K562 (cell line): ENCODE measurements around the gene DDR1. TPM values are rescaled to one million over a fixed set of nuclear protein-coding genes. Genes with fewer than 3 reads are reported as not detected.

Experiments used
- ADNP ChIP-seq: fragments of 200-800 bp; sonication (Bioruptor generic); IDR thresholded peaks from 2 replicates; pipeline ENCODE4 v1.6.1; 2016; ENCODE audit warnings: missing genetic modification characterization, missing compliant biosample characterization
- BRF1 ChIP-seq: IDR thresholded peaks from 3 replicates; pipeline ENCODE4 v1.6.1; 2011; ENCODE audit warnings: borderline replicate concordance, mild to moderate bottlenecking; ENCODE audit not compliant: insufficient read length; ENCODE audit errors: extremely low read depth
- CBX1 ChIP-seq: sonication (generic); IDR thresholded peaks from 2 replicates; pipeline ENCODE4 v1.6.1; 2016; ENCODE audit warnings: antibody characterized with exemption, low read depth, mild to moderate bottlenecking
- CCNT2 ChIP-seq: IDR thresholded peaks from 2 replicates; pipeline ENCODE4 v1.6.1; 2011; ENCODE audit warnings: borderline replicate concordance, low read depth, mild to moderate bottlenecking, moderate library complexity, mixed read lengths, low read length; ENCODE audit not compliant: insufficient read length; ENCODE audit errors: extremely low read depth
- ELF2 ChIP-seq: fragments of 250-450 bp; sonication (Bioruptor Pico); IDR thresholded peaks from 2 replicates; pipeline ENCODE4 v1.5.0; 2021; ENCODE audit warnings: mild to moderate bottlenecking
- EP400 ChIP-seq: fragments of 450-650 bp; IDR thresholded peaks from 2 replicates; pipeline ENCODE4 v1.6.1; 2017; ENCODE audit warnings: antibody characterized with exemption, mild to moderate bottlenecking, moderate library complexity
- GATA2 ChIP-seq: sonication (generic); formaldehyde crosslinking; IDR thresholded peaks from 2 replicates; pipeline ENCODE4 v1.4.0; 2020; ENCODE audit warnings: mild to moderate bottlenecking, missing genetic modification reagents
- HES1 ChIP-seq: fragments of 450-650 bp; IDR thresholded peaks from 2 replicates; pipeline ENCODE4 v1.6.1; 2016; ENCODE audit warnings: low read depth, mild to moderate bottlenecking, moderate library complexity
- MEF2D ChIP-seq: conservative IDR thresholded peaks from 2 replicates; pipeline ENCODE4 v1.6.1; 2016; ENCODE audit warnings: low read depth, missing genetic modification characterization, missing compliant biosample characterization
- MTA1 ChIP-seq: fragments of 450-650 bp; IDR thresholded peaks from 2 replicates; pipeline ENCODE4 v1.6.1; 2017; ENCODE audit warnings: borderline replicate concordance
- NR1H2 ChIP-seq: sonication (generic); formaldehyde crosslinking; IDR thresholded peaks from 2 replicates; pipeline ENCODE4 v1.4.0; 2020; ENCODE audit warnings: mild to moderate bottlenecking, missing genetic modification reagents
- RBM39 ChIP-seq: fragments of 200-400 bp; formaldehyde crosslinking; optimal IDR thresholded peaks from 2 replicates; pipeline ENCODE3; 2018; ENCODE audit warnings: low read depth, low read length
- RHOXF2B ChIP-seq: fragments of 250-450 bp; sonication (Bioruptor Pico); conservative IDR thresholded peaks from 2 replicates; pipeline ENCODE4 v1.5.1; 2021
- SIRT6 ChIP-seq: IDR thresholded peaks from one replicate; pipeline ENCODE4 v1.6.1; 2012; ENCODE audit warnings: low read depth, mild to moderate bottlenecking, control low read depth, inconsistent platforms, low read length, moderate library complexity
- SMAD1 ChIP-seq: fragments of 150-350 bp; IDR thresholded peaks from 2 replicates; pipeline ENCODE4 v1.6.1; 2014; ENCODE audit warnings: low read length, low read depth; ENCODE audit not compliant: partially characterized antibody
- SREBF1 ChIP-seq: fragments of 150-350 bp; IDR thresholded peaks from 2 replicates; pipeline ENCODE4 v1.6.1; 2014; ENCODE audit warnings: antibody characterized with exemption, low read depth, low read length, borderline replicate concordance
- TAF7 ChIP-seq: fragments of 450-650 bp; IDR thresholded peaks from 2 replicates; pipeline ENCODE4 v1.6.1; 2016; ENCODE audit warnings: missing genetic modification characterization, missing compliant biosample characterization
- TAF9B ChIP-seq: fragments of 450-650 bp; IDR thresholded peaks from 2 replicates; pipeline ENCODE4 v1.6.1; 2018; ENCODE audit warnings: mild to moderate bottlenecking; ENCODE audit not compliant: partially characterized antibody
- TCF15 ChIP-seq: fragments of 250-450 bp; sonication (Bioruptor Pico); IDR thresholded peaks from 2 replicates; pipeline ENCODE4 v1.8.0; 2022; ENCODE audit warnings: moderate library complexity, mild to moderate bottlenecking, inconsistent platforms
- YBX1 ChIP-seq: fragments of 450-650 bp; IDR thresholded peaks from 2 replicates; pipeline ENCODE4 v1.7.1; 2016; ENCODE audit warnings: mild to moderate bottlenecking
- ZBTB12 ChIP-seq: fragments of 250-450 bp; sonication (Bioruptor Pico); IDR thresholded peaks from 2 replicates; pipeline ENCODE4 v1.4.0; 2020
- ZBTB26 ChIP-seq: fragments of 450-650 bp; formaldehyde crosslinking; IDR thresholded peaks from 2 replicates; pipeline ENCODE4 v1.4.0; 2022; ENCODE audit warnings: missing genetic modification characterization
- ZHX1 ChIP-seq: fragments of 150-350 bp; conservative IDR thresholded peaks from 2 replicates; pipeline ENCODE4 v1.6.1; 2014; ENCODE audit warnings: low read length
- polyA plus RNA-seq, 8 experiments: library from polyadenylated mRNA; depleted of rRNA in 4 of 8; stranded (reverse) in 5 of 8; unstranded in 3 of 8; fragments of >200 nt; fragmentation: Nextera tagmentation in 2 of 8; fragmentation: Illumina TruSeq in 1 of 8; extraction: Ambion mirVana in 2 of 8; extraction: Trizol in 1 of 8; gene quantifications; 2 replicates each; pipeline versions ENCODE4 v1.2.1 to v1.2.3, GENCODE V29; 2011 to 2014; ENCODE audit warnings: inconsistent platforms in 1 of 8, missing spikeins in 1 of 8
- total RNA-seq, 7 experiments: library from RNA; depleted of rRNA in 6 of 7; stranded (reverse); fragments of >200 nt in 6 of 7; fragmentation: Illumina TruSeq in 2 of 7; extraction: Trizol in 2 of 7; gene quantifications; 2 replicates each; pipeline versions ENCODE4 v1.2.1 to v1.2.3, GENCODE V29; 2011 to 2021; ENCODE audit warnings: low replicate concordance in 1 of 7

DDR1 gene
- total and polyA plus RNA-seq, 9 of the 15 experiments (the other 6 are each of a cell fraction or from before 2014, with no cell fraction given), result 1.4 to 44.6 (median 12.2) TPM

GRCh38 chr6:30841644-30842504 is 42.4 kb upstream of the DDR1 start (continued):
- no peak for TF ChIP-seq TAF9B
- TF ChIP-seq YBX1, result no peak
- TF ChIP-seq NR1H2 (CRISPR knock-in tag), result no peak
- TF ChIP-seq CCNT2, result no peak
- TF ChIP-seq RHOXF2B, result no peak
- TF ChIP-seq TAF7 (tag), result no peak
- TF ChIP-seq ZHX1, result no peak
- TF ChIP-seq ZBTB26, result no peak
- TF ChIP-seq CBX1, result no peak
- TF ChIP-seq HES1, result no peak
- no peak for TF ChIP-seq MEF2D (tag)
- TF ChIP-seq SREBF1, result no peak
- TF ChIP-seq EP400, result 0 out of 2 replicates have a peak, but pooled peaks have one; percentile 11
- TF ChIP-seq BRF1, result no peak
- TF ChIP-seq SMAD1, result no peak
- TF ChIP-seq MTA1, result peak; percentile 28; the same call in 1 of the 2 replicates
- TF ChIP-seq GATA2 (CRISPR knock-in tag), result no peak; the same call in 1 of the 2 replicates
- no peak for TF ChIP-seq RBM39
- TF ChIP-seq ELF2 (CRISPR knock-in tag), result no peak
- TF ChIP-seq ADNP (tag), result peak; percentile 70
- no peak for TF ChIP-seq SIRT6
- no peak for TF ChIP-seq ZBTB12 (CRISPR knock-in tag)
- no peak for TF ChIP-seq TCF15 (CRISPR knock-in tag)
